Right forelimb (tissue), 1 donor: ENCODE data around the gene ZDHHC24.
"Not testable (repeated sequence)": the region's sequence is repeated elsewhere in the genome, so short reads cannot be mapped to it uniquely, and the experiment has no call there.

Source experiments
- DNase-seq: peaks from one replicate; pipeline ENCODE4 v3.0.0-alpha.2; 2018

ZDHHC24 gene

GRCh38 chr11:66543263-66544107, 2.4 kb downstream of the ZDHHC24 start:
- DNase-seq, result peak; percentile 81

- DNase-seq, result no peak
Observed at GRCh38 chr11:66542362-66542761, 3.5 kb downstream of the ZDHHC24 start.

GRCh38 chr11:66541892-66542291, 4.0 kb downstream of the ZDHHC24 start:
- DNase-seq, result no peak

GRCh38 chr11:66540598-66540997, 5.2 kb downstream of the ZDHHC24 start:
- not testable (repeated sequence) for DNase-seq

- DNase-seq, result no peak
Observed at GRCh38 chr11:66539870-66540213, 6.0 kb downstream of the ZDHHC24 start.

- no peak for DNase-seq
Observed at GRCh38 chr11:66539170-66539869, 6.5 kb downstream of the ZDHHC24 start.

- DNase-seq, result no peak
Observed at GRCh38 chr11:66532784-66533183, 13.1 kb downstream of the ZDHHC24 start.

- DNase-seq, result no peak
Observed at GRCh38 chr11:66531841-66532240, 14.0 kb downstream of the ZDHHC24 start.

- no peak for DNase-seq
Observed at GRCh38 chr11:66530927-66531709, 14.7 kb downstream of the ZDHHC24 start.

GRCh38 chr11:66529655-66530054, 16.2 kb downstream of the ZDHHC24 start:
- DNase-seq, result no peak

GRCh38 chr11:66529069-66529468, 16.8 kb downstream of the ZDHHC24 start:
- no peak for DNase-seq

GRCh38 chr11:66524304-66525040, 21.4 kb downstream of the ZDHHC24 start:
- no peak for DNase-seq

- no peak for DNase-seq
Observed at GRCh38 chr11:66523611-66524010, 22.2 kb downstream of the ZDHHC24 start.

- DNase-seq, result no peak
Observed at GRCh38 chr11:66510990-66511339, 34.9 kb downstream of the ZDHHC24 start.

GRCh38 chr11:66510271-66510989, 35.4 kb downstream of the ZDHHC24 start, which contains the start of gene BBS1:
TSS of gene BBS1 (plus strand) at chr11:66510635. CDS start at chr11:66510660, 25 bp downstream.
- peak; percentile 92 for DNase-seq

GRCh38 chr11:66509131-66509561, 36.7 kb downstream of the ZDHHC24 start:
- no peak for DNase-seq

GRCh38 chr11:66505276-66505816, 40.5 kb downstream of the ZDHHC24 start:
- no peak for DNase-seq

- DNase-seq, result no peak
Observed at GRCh38 chr11:66498506-66498905, 47.3 kb downstream of the ZDHHC24 start.

- no peak for DNase-seq
Observed at GRCh38 chr11:66497206-66497605, 48.6 kb downstream of the ZDHHC24 start.

- no peak for DNase-seq
Observed at GRCh38 chr11:66495401-66495854, 50.4 kb downstream of the ZDHHC24 start.

GRCh38 chr11:66494935-66495334, 50.9 kb downstream of the ZDHHC24 start:
- no peak for DNase-seq

GRCh38 chr11:66494458-66494857, 51.4 kb downstream of the ZDHHC24 start:
- no peak for DNase-seq
